ENCODE measurements around the gene PPAN.

Gene PPAN

GRCh38 chr19:10087296-10088061, 18.7 kb upstream of the PPAN start:
- Histone ChIP-seq H3K9ac (ENCODE audit: low read length) (peak overlapping the region; percentile 92), H3K9me2 (ENCODE audit: low read depth, low read length) (no peaks in the 10 kb centered on the region)

DNA sequence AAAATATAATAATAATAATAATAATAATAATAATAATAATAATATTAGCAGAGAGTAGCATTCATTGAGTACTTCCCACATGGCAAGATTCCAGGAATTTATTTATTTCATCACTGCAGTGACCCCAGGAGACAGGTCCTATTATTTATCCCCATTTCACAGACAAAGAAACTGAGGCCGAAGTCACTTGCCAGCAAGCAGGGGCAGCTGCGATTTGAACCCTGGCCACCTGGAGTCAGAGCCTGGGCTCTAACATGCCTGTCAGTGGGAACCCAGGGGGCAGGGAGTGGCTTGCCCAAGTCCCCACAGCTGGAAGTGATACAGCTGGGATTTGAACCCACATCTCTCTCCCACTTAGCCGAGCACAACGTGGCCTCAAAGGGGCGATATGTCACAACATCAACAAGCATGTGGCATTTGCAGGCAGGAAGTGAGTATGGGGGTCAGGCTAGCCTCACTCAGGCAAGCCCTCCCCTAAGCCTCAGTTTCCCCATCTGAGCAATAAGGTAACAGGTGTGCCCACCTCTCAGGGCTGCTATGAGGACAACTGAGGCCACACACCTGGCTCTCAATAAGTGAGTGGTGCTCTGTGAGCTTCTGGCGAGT, 17.1 kb upstream of the PPAN start:
- Histone ChIP-seq H3K27me3 (ENCODE audit: insufficient read depth, low read length) (no peaks in the 10 kb centered on the region), H3K27ac (ENCODE audit: low read depth, low read length, poor library complexity, severe bottlenecking) (no peak overlapping the region), H3K4me2 (ENCODE audit: low read length) (no peak overlapping the region), H3K9me2 (ENCODE audit: low read depth, low read length) (no peaks in the 10 kb centered on the region), H3K36me3 (ENCODE audit: insufficient read depth, low read length) (peaks cover 45% of the 10 kb centered on the region), H2AFZ (ENCODE audit: low read length) (no peak overlapping the region), H3K9ac (ENCODE audit: low read length) (no peak overlapping the region), H3K4me1 (ENCODE audit: insufficient read depth, low read length, severe bottlenecking) (peaks cover 15% of the 10 kb centered on the region), H3K4me3 (ENCODE audit: low read depth, low read length, poor library complexity, severe bottlenecking) (no peak overlapping the region), H3K9me3 (ENCODE audit: low read length) (no peaks in the 10 kb centered on the region), H3F3A (ENCODE audit: insufficient read depth, low read length) (no peaks in the 10 kb centered on the region; the same call in 1 of the 2 replicates), H4K20me1 (ENCODE audit: insufficient read depth, low read length) (no peaks in the 10 kb centered on the region), H3K79me2 (ENCODE audit: insufficient read depth, low read length) (no peaks in the 10 kb centered on the region)
- TF ChIP-seq EZH2 (IDR thresholded peaks at IDR 0.05; ENCODE audit: borderline replicate concordance, low read length) (no peak), CTCF (IDR thresholded peaks at IDR 0.05; ENCODE audit: low read length) (no peak)

More at GRCh38 chr19:10087296-10088061, 18.7 kb upstream of the PPAN start:
- TF ChIP-seq EZH2 (IDR thresholded peaks at IDR 0.05; ENCODE audit: borderline replicate concordance, low read length) (no peak), CTCF (IDR thresholded peaks at IDR 0.05; ENCODE audit: low read length) (no peak)
- Histone ChIP-seq H3K36me3 (ENCODE audit: insufficient read depth, low read length) (peaks cover 31% of the 10 kb centered on the region), H3K79me2 (ENCODE audit: insufficient read depth, low read length) (no peaks in the 10 kb centered on the region), H3K27me3 (ENCODE audit: insufficient read depth, low read length) (no peaks in the 10 kb centered on the region), H3K27ac (ENCODE audit: low read depth, low read length, poor library complexity, severe bottlenecking) (peak overlapping the region; percentile 3), H4K20me1 (ENCODE audit: insufficient read depth, low read length) (no peaks in the 10 kb centered on the region), H2AFZ (ENCODE audit: low read length) (no peak overlapping the region), H3K4me1 (ENCODE audit: insufficient read depth, low read length, severe bottlenecking) (peaks cover 15% of the 10 kb centered on the region), H3K4me2 (ENCODE audit: low read length) (peak overlapping the region; percentile 77), H3K9me3 (ENCODE audit: low read length) (no peaks in the 10 kb centered on the region), H3F3A (ENCODE audit: insufficient read depth, low read length) (no peaks in the 10 kb centered on the region; the same call in 1 of the 2 replicates), H3K4me3 (ENCODE audit: low read depth, low read length, poor library complexity, severe bottlenecking) (peak overlapping the region; percentile 92)

- H3K9ac ChIP-seq (ENCODE audit: low read length), result no peak overlapping the region
Measured at GRCh38 chr19:10089801-10090375, 16.3 kb upstream of the PPAN start.

More at GRCh38 chr19:10089801-10090375, 16.3 kb upstream of the PPAN start:
- no peaks in the 10 kb centered on the region for H3K79me2 ChIP-seq (ENCODE audit: insufficient read depth, low read length)
- H3K36me3 ChIP-seq (ENCODE audit: insufficient read depth, low read length), result peaks cover 45% of the 10 kb centered on the region
- no peaks in the 10 kb centered on the region for H4K20me1 ChIP-seq (ENCODE audit: insufficient read depth, low read length)
- no peak overlapping the region for H3K4me2 ChIP-seq (ENCODE audit: low read length)
- H3K27ac ChIP-seq (ENCODE audit: low read depth, low read length, poor library complexity, severe bottlenecking), result no peak overlapping the region
- H3F3A ChIP-seq (ENCODE audit: insufficient read depth, low read length), result no peaks in the 10 kb centered on the region; the same call in 1 of the 2 replicates
- TF ChIP-seq EZH2 (IDR thresholded peaks at IDR 0.05; ENCODE audit: borderline replicate concordance, low read length) (no peak), CTCF (IDR thresholded peaks at IDR 0.05; ENCODE audit: low read length) (no peak)
- H2AFZ ChIP-seq (ENCODE audit: low read length), result no peak overlapping the region
- no peaks in the 10 kb centered on the region for H3K27me3 ChIP-seq (ENCODE audit: insufficient read depth, low read length)
- peaks cover 15% of the 10 kb centered on the region for H3K4me1 ChIP-seq (ENCODE audit: insufficient read depth, low read length, severe bottlenecking)
- H3K9me2 ChIP-seq (ENCODE audit: low read depth, low read length), result no peaks in the 10 kb centered on the region
- no peak overlapping the region for H3K4me3 ChIP-seq (ENCODE audit: low read depth, low read length, poor library complexity, severe bottlenecking)
- no peaks in the 10 kb centered on the region for H3K9me3 ChIP-seq (ENCODE audit: low read length)

All from OCI-LY1 (cell line).